HFFc6 (cell line): ENCODE measurements around the gene FAP. TPM values are rescaled to one million over a fixed set of nuclear protein-coding genes. Genes with fewer than 3 reads are reported as not detected.

Experiments used
- DNase-seq: peaks from one replicate; pipeline ENCODE4 v3.0.0-alpha.2; 2018
- H3K27ac Mint-ChIP-seq: 2 replicates; pipeline ENCODE4 v1.8.0; 2020; ENCODE audit warnings: mild to moderate bottlenecking, mixed read lengths
- H3K27me3 Mint-ChIP-seq: 2 replicates; pipeline ENCODE4 v1.8.0; 2021; ENCODE audit warnings: mild to moderate bottlenecking, moderate library complexity, mixed read lengths; ENCODE audit not compliant: insufficient read depth
- H3K36me3 Mint-ChIP-seq: 2 replicates; pipeline ENCODE4 v1.8.0; 2021; ENCODE audit warnings: low read depth, mixed read lengths
- H3K4me1 Mint-ChIP-seq: 2 replicates; pipeline ENCODE4 v1.8.0; 2020; ENCODE audit warnings: low read depth, mixed read lengths
- H3K4me3 Mint-ChIP-seq: 2 replicates; pipeline ENCODE4 v1.8.0; 2020; ENCODE audit warnings: mild to moderate bottlenecking, moderate library complexity, mixed read lengths
- H3K9me3 Mint-ChIP-seq: 2 replicates; pipeline ENCODE4 v1.8.0; 2020; ENCODE audit warnings: mild to moderate bottlenecking, mixed read lengths
- total RNA-seq, 6 experiments: library from RNA; stranded (reverse); fragmentation: NEBNext Ultra II Directional; extraction: Animal tissue kit (Norgen Biotek cat#: 25700); gene quantifications; 2 replicates in 1 of 6; 3 replicates in 5 of 6; pipeline ENCODE4 v1.2.3, GENCODE V29; 2021
- TF ChIP-seq, protein P1 (sequence below): fragments of 200-600 bp; sonication (generic); IDR thresholded peaks from 2 replicates; pipeline ENCODE4 v1.5.0; 2021; ENCODE audit warnings: antibody characterized with exemption, mild to moderate bottlenecking

FAP gene
- total RNA-seq, 6 experiments from 2014 or later, result 62.6 to 101 (median 67.0) TPM

DNA sequence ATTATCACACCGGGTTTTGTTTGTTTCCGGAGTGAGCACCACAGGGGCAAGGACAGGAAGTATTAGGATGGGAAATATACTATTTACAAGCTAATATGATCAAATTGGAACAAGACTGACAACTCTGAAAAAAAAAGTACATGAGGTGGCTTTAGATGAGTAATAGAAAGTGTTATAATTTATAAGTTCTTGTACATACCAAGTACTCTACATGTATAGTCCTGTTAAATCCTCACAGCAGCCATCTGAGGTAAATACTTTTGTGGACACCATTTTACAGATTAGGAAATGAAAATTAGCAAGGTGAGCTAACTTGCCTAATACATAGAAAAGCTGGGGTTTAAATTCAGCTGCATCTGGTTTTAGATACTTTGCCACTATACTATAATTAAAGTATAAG, 11.2 kb downstream of the FAP start:
- Mint-ChIP-seq H3K27ac (peak overlapping the region; percentile 81), H3K9me3 (peaks cover 14% of the 10 kb centered on the region), H3K4me3 (peak overlapping the region; percentile 28; the same call in 1 of the 2 replicates), H3K27me3 (no peaks in the 10 kb centered on the region), H3K4me1 (peaks cover 67% of the 10 kb centered on the region), H3K36me3 (peaks cover 48% of the 10 kb centered on the region)
- no peak for DNase-seq
- TF ChIP-seq, protein P1, sequence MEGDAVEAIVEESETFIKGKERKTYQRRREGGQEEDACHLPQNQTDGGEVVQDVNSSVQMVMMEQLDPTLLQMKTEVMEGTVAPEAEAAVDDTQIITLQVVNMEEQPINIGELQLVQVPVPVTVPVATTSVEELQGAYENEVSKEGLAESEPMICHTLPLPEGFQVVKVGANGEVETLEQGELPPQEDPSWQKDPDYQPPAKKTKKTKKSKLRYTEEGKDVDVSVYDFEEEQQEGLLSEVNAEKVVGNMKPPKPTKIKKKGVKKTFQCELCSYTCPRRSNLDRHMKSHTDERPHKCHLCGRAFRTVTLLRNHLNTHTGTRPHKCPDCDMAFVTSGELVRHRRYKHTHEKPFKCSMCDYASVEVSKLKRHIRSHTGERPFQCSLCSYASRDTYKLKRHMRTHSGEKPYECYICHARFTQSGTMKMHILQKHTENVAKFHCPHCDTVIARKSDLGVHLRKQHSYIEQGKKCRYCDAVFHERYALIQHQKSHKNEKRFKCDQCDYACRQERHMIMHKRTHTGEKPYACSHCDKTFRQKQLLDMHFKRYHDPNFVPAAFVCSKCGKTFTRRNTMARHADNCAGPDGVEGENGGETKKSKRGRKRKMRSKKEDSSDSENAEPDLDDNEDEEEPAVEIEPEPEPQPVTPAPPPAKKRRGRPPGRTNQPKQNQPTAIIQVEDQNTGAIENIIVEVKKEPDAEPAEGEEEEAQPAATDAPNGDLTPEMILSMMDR, result no peak

DNA sequence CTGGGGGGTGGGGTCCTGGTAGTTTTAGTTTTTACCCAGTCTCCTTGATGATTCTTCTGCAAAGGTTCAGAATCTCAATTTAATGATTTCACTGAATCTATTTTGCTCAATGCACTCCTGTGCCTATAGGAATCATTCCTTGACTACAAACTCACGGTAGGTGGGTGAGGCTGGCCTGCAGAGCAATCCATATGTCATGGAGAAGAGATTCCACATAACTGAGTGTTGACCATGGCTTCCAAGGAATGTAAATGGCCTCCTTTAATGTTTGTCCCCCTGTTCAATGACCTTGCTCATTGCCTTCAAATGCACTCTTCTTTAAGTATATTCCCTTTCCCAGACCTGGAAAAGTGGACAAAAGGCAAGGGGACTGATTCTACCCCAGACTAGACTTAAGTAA, 12.5 kb downstream of the FAP start:
- H3K4me3 Mint-ChIP-seq, result no peak overlapping the region
- DNase-seq, result no peak
- H3K27me3 Mint-ChIP-seq, result no peaks in the 10 kb centered on the region
- H3K36me3 Mint-ChIP-seq, result peaks cover 37% of the 10 kb centered on the region
- TF ChIP-seq, protein P1, result no peak
- peaks cover 64% of the 10 kb centered on the region for H3K4me1 Mint-ChIP-seq
- peak overlapping the region; percentile 31 for H3K27ac Mint-ChIP-seq
- H3K9me3 Mint-ChIP-seq, result peaks cover 5% of the 10 kb centered on the region; the same call in 1 of the 2 replicates

DNA sequence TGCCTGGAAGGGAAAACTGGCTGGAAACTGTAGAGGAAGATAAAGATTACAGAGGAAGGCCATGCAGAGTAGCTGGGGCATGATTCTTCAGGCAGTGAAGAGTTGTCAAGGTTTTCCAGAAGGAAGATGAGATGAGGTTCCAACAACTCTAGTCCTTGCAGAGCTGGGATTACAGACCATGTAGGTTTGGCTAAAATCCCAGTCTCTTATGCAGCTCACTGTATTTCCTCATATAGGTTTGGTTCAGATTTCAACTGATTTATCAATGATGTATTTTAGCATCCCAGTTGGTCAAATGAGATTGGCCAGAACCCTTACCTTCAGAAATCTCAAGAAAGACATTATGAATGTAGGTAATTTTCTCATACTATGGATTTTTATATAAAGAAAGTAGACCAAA, 16.4 kb downstream of the FAP start:
- Mint-ChIP-seq H3K4me1 (peaks cover 51% of the 10 kb centered on the region), H3K9me3 (no peaks in the 10 kb centered on the region), H3K4me3 (no peak overlapping the region), H3K27me3 (no peaks in the 10 kb centered on the region), H3K27ac (no peak overlapping the region), H3K36me3 (peaks cover 37% of the 10 kb centered on the region)
- DNase-seq, result no peak
- TF ChIP-seq, protein P1, result no peak

DNA sequence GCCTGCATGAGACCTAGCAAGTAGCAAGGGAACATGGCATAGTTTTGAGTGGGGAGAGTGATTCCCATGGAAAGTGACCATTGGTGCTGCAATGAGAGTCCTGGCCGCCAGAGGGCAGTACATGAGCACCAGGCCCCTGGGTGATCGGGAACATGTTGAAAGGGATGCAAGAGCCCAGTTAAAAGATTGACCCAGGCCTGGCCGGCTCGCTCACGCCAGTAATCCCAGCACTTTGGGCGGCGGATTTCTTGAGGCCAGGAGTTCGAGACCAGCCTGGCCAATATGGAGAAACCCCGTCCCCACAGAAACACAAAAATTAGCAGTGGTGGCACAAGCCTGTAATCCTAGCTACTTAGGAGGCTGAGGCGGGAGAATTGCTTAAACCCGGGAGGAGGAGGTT, 22.2 kb downstream of the FAP start:
- no peak overlapping the region for H3K4me3 Mint-ChIP-seq
- peaks cover 36% of the 10 kb centered on the region for H3K4me1 Mint-ChIP-seq
- H3K27ac Mint-ChIP-seq, result peak overlapping the region; percentile 59
- TF ChIP-seq, protein P1, result peak; percentile 98
- H3K9me3 Mint-ChIP-seq, result no peaks in the 10 kb centered on the region
- DNase-seq, result peak; percentile 57
- H3K36me3 Mint-ChIP-seq, result peaks cover 33% of the 10 kb centered on the region
- no peaks in the 10 kb centered on the region; the same call in 1 of the 2 replicates for H3K27me3 Mint-ChIP-seq

DNA sequence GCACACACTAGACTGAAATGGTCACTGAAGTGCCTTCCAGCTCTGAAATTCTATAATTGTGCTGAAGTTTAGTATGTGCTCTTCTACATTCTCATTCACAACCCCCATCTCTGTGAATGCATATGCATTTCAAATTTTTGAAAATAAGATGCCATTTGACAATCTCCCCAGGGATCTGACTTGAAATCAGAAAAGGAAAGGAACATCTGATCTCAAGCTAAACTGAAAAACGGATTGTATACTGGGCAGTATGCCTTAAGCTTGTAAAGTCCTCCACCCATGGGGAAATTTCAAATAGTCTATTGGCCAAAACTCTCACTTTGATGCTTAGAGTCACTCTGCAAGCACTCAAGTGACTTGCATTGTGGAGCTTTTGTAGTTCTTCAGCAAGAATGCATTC, 22.9 kb downstream of the FAP start:
- H3K36me3 Mint-ChIP-seq, result peaks cover 34% of the 10 kb centered on the region
- DNase-seq, result no peak
- H3K4me1 Mint-ChIP-seq, result peaks cover 36% of the 10 kb centered on the region
- no peak overlapping the region for H3K4me3 Mint-ChIP-seq
- TF ChIP-seq, protein P1, result no peak
- 0 out of 2 replicates have a peak overlapping the region, but pooled peaks have one; percentile 59 for H3K27ac Mint-ChIP-seq
- no peaks in the 10 kb centered on the region for H3K9me3 Mint-ChIP-seq
- H3K27me3 Mint-ChIP-seq, result no peaks in the 10 kb centered on the region; the same call in 1 of the 2 replicates

DNA sequence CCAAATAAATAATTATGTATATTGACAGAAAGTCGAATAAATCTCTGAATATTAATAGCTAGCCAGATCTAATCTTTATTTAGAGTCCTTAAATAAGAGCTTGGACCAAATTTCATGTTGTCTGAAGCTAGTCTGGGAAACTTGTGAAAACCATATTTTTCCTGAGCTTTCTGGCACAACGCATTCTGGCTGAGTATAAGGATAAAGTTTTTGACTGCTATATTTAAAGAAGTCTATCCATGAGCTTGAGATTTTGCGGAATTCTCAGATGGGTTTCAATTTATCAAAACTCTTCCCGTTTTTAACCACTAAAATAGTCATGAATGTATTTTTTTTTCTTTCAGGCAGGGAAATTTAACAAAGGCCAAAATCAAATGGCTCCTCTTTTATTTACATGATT, 23.8 kb downstream of the FAP start:
- H3K36me3 Mint-ChIP-seq, result peaks cover 38% of the 10 kb centered on the region

More for the DNA sequence above, 23.8 kb downstream of the FAP start:
- peaks cover 36% of the 10 kb centered on the region for H3K4me1 Mint-ChIP-seq
- no peaks in the 10 kb centered on the region for H3K9me3 Mint-ChIP-seq
- no peak for DNase-seq
- TF ChIP-seq, protein P1, result no peak
- no peak overlapping the region; the same call in 1 of the 2 replicates for H3K27ac Mint-ChIP-seq
- H3K27me3 Mint-ChIP-seq, result no peaks in the 10 kb centered on the region; the same call in 1 of the 2 replicates
- H3K4me3 Mint-ChIP-seq, result no peak overlapping the region
